SK-N-MC (cell line): Measurements from ENCODE around the gene TTC29.

Experiments used
- EZH2 ChIP-seq: fragments of 200-600 bp; sonication (generic); IDR thresholded peaks from one replicate; pipeline ENCODE4 v1.6.1; 2017; ENCODE audit warnings: antibody characterized with exemption
- FOXP2 ChIP-seq: optimal IDR thresholded peaks from 2 replicates; pipeline ENCODE3; 2011; ENCODE audit warnings: mild to moderate bottlenecking, moderate library complexity; ENCODE audit not compliant: insufficient read depth; ENCODE audit errors: extremely low read length, control extremely low read depth
- POLR2AphosphoS5 ChIP-seq: IDR thresholded peaks from 2 replicates; pipeline ENCODE4 v1.6.1; 2012; ENCODE audit warnings: mild to moderate bottlenecking, low read depth, low read length, borderline replicate concordance

- TF ChIP-seq EZH2: no peak
- TF ChIP-seq POLR2AphosphoS5: no peak
- TF ChIP-seq FOXP2: no peak
These were observed 98.8 kb downstream of the TTC29 start for GRCh38 chr4:146846882-146847281.
